Naive thymus-derived CD8-positive, alpha-beta T cell (primary cell): ENCODE results near the gene WNT5B. TPM values are rescaled to one million over a fixed set of nuclear protein-coding genes. Genes with fewer than 3 reads are reported as not detected.

Experiments used
- ATAC-seq, 2 donors: fragments of 150-1000 bp; cut with Tn5 transposase in 1 of 2; sonication (Bioruptor Pico), chemical (Tn5 transposase) in 1 of 2; 1 replicate in 1 of 2; 2 replicates in 1 of 2; pipeline ENCODE4 v1.10.0; 2021; ENCODE audit warnings: mild to moderate bottlenecking in 2 of 2, moderate library complexity in 2 of 2
- POLR2A ChIA-PET: fragments of 350-600 bp; sonication (Branson Sonifier 250); formaldehyde crosslinking; loops from one replicate; lab custom pipeline; 2021; ENCODE audit warnings: antibody characterized with exemption; lab: Charles Lee
- DNase-seq, 10 donors: peaks; one replicate each; pipeline versions ENCODE4 v3.0.0 to v3.0.0-alpha.2; 2020 to 2022
- H3K27ac Mint-ChIP-seq, 10 donors: one replicate each; pipeline ENCODE4 v1.8.0; 2020 to 2022; ENCODE audit warnings: mild to moderate bottlenecking in 10 of 10, mixed read lengths in 10 of 10, moderate library complexity in 4 of 10, inconsistent platforms in 1 of 10
- H3K27me3 Mint-ChIP-seq, 5 donors: one replicate each; pipeline ENCODE4 v1.8.0; 2021 to 2022; ENCODE audit warnings: mixed read lengths in 5 of 5
- H3K36me3 Mint-ChIP-seq, 3 donors: one replicate each; pipeline ENCODE4 v1.8.0; 2020 to 2022; ENCODE audit warnings: mixed read lengths in 3 of 3, mild to moderate bottlenecking in 2 of 3, inconsistent platforms in 1 of 3
- H3K4me1 Mint-ChIP-seq, 4 donors: one replicate each; pipeline ENCODE4 v1.8.0; 2021 to 2022; ENCODE audit warnings: mixed read lengths in 4 of 4
- H3K4me3 Mint-ChIP-seq, 10 donors: one replicate each; pipeline ENCODE4 v1.8.0; 2020 to 2022; ENCODE audit warnings: mild to moderate bottlenecking in 10 of 10, mixed read lengths in 10 of 10, moderate library complexity in 6 of 10, inconsistent platforms in 1 of 10
- H3K9me3 Mint-ChIP-seq, 9 donors: one replicate each; pipeline ENCODE4 v1.8.0; 2020 to 2022; ENCODE audit warnings: mixed read lengths in 9 of 9, mild to moderate bottlenecking in 3 of 9, inconsistent platforms in 1 of 9, moderate library complexity in 1 of 9
- polyA plus RNA-seq, 3 donors: library from polyadenylated mRNA; unstranded; fragments of 300-500 nt; fragmentation: Illumina TruSeq; gene quantifications; one replicate each; pipeline ENCODE4 v1.2.3, GENCODE V29; 2021
- total RNA-seq, 8 experiments: library from RNA in 2 of 8; stranded (reverse) in 2 of 8; gene quantifications; one replicate each; pipeline ENCODE4 v1.2.3 and lab custom pipeline; 2021 to 2026

The WNT5B gene
- not detected for total RNA-seq
- polyA plus RNA-seq: not detected
- total RNA-seq (lab: John Stamatoyannopoulos, UW): 0 to 0.26 (median 0) reads per million in 6 experiments

DNA sequence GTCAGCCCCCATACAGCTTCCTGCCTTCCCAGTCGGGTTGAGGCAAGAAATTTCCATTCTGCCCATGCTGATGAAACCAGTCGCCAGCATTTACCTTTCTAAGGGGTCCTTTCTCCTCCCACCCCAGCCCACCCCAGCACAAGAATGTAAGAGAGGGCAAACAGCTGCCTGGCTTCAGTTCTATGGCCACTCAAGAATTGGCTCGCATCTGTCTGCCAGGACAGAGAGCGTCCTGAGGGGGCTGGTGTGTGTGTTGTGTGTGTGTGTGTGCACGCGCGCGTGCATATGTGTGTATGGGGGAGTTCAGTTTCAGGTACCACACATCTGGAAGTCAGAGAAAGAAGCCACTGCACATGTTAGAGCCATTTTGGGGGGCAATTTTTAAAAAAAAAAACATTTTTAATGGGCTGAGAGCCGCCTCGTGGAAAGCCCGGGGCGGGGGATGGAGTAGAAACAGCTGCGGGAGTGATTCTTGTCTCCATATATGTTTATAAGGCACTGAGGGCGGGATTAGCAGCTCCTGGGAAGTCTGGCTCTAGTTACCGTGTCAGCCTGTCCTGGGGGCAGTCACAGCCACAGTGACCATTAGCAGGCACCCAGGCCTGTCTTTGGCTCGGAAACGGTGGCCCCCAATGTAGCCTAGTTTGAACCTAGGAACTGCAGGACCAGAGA, at the start of gene WNT5B:
TSS of gene WNT5B (plus strand) at position 566 of the 672 bp plus-strand sequence. CDS start 2,124 bp downstream, outside the sequence.
- H3K27ac Mint-ChIP-seq: peak within 1 kb of the TSS in 1 of 10 donors; percentile 79
- POLR2A ChIA-PET: interaction anchor here (0.7 kb wide), 1 partner anchor 1065 kb away, joined by 4 read pairs; no protein-coding TSS in a partner anchor
- H3K9me3 Mint-ChIP-seq: no peaks in the 10 kb centered on the region
- no peaks in the 10 kb centered on the region for H3K36me3 Mint-ChIP-seq
- H3K4me1 Mint-ChIP-seq: peaks cover 8 to 21% (median 19%) of the 10 kb centered on the region in 4 donors
- peaks cover 23 to 72% (median 39%) of the 10 kb centered on the region in 5 donors for H3K27me3 Mint-ChIP-seq
- no peak for ATAC-seq
- H3K4me3 Mint-ChIP-seq: peak within 1 kb of the TSS; percentile 43 to 84 (median 76)
- DNase-seq: no peak

DNA sequence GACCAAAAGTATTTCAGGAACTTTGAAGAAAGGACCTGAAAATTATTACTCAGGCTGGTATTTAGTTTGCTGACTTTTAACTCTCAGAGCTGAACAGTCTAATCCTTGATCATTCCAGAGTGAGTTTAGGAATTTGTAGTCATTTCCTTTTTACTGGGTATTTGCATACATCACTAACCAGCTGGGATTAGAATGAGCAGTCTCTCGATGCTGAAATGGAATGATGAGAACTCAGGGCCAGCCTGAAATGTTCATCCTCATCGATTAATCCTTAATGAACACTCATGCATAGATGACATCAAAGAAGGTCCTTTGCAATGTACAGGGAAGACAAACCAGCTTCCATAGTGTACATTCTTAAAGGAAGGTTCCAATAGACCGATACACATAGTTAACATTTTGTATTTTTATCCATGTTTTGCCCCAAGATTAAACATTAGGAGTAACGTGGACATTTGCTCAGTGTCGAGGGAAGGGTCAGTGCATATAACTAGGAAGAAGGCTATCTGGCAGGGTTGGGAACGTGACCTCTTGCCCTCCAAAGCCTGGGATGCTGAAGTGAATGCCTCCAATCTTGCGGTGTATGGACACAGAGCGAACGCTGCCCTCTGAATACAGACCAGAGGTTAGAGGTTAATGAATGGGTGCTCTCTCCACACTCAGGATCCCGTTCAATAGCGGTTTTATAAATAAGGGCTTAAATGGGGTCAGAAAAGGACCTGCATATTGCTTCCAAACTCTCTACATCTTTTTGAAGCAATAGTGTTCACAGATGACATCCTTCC, 49.2 kb upstream of the WNT5B start:
- Mint-ChIP-seq H3K4me3 (no peak overlapping the region), H3K36me3 (peaks cover 0 to 11% (median 0%) of the 10 kb centered on the region in 3 donors), H3K27ac (no peak overlapping the region), H3K9me3 (no peaks in the 10 kb centered on the region), H3K27me3 (no peaks in the 10 kb centered on the region), H3K4me1 (peaks cover 6 to 18% (median 12%) of the 10 kb centered on the region in 4 donors)
- no peak for ATAC-seq
- POLR2A ChIA-PET: interaction anchor here (0.9 kb wide), 1 partner anchor 22 kb away, joined by 3 read pairs; no protein-coding TSS in a partner anchor
- DNase-seq: no peak

DNA sequence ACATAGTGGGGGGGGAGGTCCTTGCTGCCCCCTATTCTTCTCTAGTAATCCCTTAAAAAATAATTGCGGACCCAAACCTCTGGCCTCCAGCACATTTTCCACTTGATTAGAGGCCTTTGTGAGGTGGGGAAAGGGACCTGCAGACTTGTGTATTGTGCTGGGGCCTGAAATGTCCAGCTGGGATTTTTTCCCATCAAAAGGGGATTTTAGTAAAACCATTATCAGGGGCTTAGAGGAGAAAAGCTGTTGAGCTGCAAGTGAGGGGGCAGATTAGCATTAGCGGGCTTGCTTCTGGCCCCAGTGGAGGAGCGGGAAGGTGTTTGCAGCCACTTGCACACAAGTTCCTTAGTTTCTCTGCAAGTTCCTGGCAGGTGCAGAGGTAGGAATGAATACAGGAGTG, 48.5 kb upstream of the WNT5B start:
- Mint-ChIP-seq H3K9me3 (no peaks in the 10 kb centered on the region), H3K4me3 (no peak overlapping the region), H3K36me3 (peaks cover 0 to 16% (median 0%) of the 10 kb centered on the region in 3 donors), H3K4me1 (peaks cover 6 to 14% (median 11%) of the 10 kb centered on the region in 4 donors), H3K27me3 (no peaks in the 10 kb centered on the region), H3K27ac (no peak overlapping the region)
- ATAC-seq (no peak), DNase-seq (no peak)
- POLR2A ChIA-PET: interaction anchor here (0.9 kb wide), 1 partner anchor 21 kb away, joined by 3 read pairs; no protein-coding TSS in a partner anchor

DNA sequence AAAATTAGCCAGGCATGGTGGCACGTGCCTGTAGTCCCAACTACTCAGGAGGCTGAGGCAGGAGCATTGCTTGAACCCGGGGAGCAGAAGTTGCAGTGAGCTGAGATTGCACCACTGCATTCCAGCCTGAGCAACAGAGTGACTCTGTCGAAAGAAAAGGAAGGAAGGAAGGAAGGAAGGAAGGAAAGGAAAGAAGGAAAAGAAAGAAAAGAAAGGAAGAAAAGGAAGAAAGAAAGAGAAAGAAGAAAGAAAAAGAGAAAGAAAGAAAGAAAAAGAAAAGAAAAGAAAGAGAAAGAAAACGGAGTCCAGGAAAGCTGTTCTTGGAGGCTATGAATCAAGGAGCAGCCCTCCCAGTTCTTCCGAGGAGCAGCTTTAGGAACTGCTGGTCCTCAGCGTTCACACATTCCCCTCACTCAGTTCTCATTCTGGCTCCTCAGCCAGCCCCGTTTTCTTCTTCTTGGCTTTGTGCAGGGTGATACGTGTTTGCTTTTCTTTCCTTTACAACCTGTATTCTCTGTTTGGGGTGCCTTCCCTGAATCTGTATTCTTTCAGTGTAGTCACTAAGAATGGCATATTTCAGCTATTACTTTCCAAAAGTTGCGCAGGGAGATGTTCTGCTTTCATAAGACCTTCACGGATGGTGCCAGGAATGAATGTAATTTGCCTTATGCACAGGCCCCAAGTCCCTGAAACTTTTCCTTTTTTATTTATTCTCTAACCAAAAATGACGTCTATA, 46.9 kb upstream of the WNT5B start:
- DNase-seq: no peak
- H3K9me3 Mint-ChIP-seq: no peaks in the 10 kb centered on the region
- no peak for ATAC-seq
- H3K36me3 Mint-ChIP-seq: peaks cover 0 to 26% (median 0%) of the 10 kb centered on the region in 3 donors
- no peaks in the 10 kb centered on the region for H3K27me3 Mint-ChIP-seq
- peaks cover 6 to 14% (median 12%) of the 10 kb centered on the region in 4 donors for H3K4me1 Mint-ChIP-seq
- peak overlapping the region in 1 of 10 donors; percentile 28 for H3K4me3 Mint-ChIP-seq
- peak overlapping the region in 3 of 10 donors; percentile 14 to 70 (median 59) for H3K27ac Mint-ChIP-seq
- POLR2A ChIA-PET: interaction anchor here (2.2 to 2.3 kb wide), 2 partner anchors 11 to 464 kb away, joined by 15 to 18 read pairs; no protein-coding TSS in a partner anchor

DNA sequence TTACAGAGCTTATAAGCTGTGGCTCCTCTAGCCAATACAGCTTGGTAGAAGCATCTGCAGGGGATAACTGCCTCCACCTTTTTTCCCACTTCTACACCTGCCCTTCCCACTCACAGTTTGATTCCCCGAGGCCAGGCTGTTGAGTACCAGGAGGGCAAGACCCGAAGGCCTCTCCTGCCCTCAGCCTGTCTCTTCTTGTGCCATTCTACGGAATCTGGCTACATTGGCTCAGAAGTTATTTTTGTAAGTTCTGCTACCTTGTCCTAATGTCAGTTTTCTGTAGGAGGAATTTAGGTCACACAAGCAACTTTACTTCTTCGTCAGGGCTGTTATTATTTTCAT, 46.4 kb upstream of the WNT5B start:
- no peak overlapping the region for H3K27ac Mint-ChIP-seq
- POLR2A ChIA-PET: interaction anchor here (0.5 to 2.3 kb wide), 4 partner anchors 11 to 633 kb away, joined by 3 to 18 read pairs (median 9); no protein-coding TSS in a partner anchor
- ATAC-seq: no peak
- H3K27me3 Mint-ChIP-seq: no peaks in the 10 kb centered on the region
- no peak overlapping the region for H3K4me3 Mint-ChIP-seq
- no peak for DNase-seq
- peaks cover 8 to 19% (median 18%) of the 10 kb centered on the region in 4 donors for H3K4me1 Mint-ChIP-seq
- H3K36me3 Mint-ChIP-seq: peaks cover 0 to 31% (median 0%) of the 10 kb centered on the region in 3 donors
- H3K9me3 Mint-ChIP-seq: no peaks in the 10 kb centered on the region

DNA sequence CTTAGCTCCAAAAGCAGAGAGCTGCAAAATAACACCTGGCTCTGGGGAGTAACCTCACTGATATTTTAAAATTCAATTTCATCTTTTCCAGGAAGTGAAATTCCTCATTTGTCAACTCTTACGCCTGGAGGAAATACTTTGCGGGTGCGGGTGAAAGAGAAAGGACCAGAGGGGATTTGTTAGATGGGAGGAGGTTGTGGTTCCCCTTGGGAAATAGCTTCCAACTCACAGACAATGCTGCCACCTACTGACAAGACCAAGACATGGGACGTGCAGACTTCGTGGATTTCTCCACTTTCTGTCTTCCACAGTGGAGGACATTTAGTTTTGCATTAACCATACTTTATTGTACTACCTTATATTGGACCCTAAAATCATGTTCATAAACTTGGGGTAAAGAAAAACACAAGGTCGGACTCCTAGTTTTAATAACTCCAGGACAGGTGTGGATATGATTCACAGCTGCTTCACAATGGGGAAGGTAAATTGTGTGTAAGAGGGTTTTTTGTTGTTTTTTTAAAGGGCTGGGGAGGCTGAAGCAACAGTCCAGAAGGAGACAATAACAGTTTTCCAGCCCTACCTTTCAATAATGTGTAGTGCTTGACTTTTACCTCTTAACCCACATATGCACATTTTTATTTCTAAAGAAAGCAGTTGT, 45.5 kb upstream of the WNT5B start:
- H3K27ac Mint-ChIP-seq: peak overlapping the region in 7 of 10 donors; percentile 10 to 69 (median 53)
- ATAC-seq: peak; percentile 65 to 69
- H3K4me1 Mint-ChIP-seq: peaks cover 13 to 27% (median 26%) of the 10 kb centered on the region in 4 donors
- H3K4me3 Mint-ChIP-seq: peak overlapping the region in 6 of 10 donors; percentile 3 to 55 (median 12)
- no peaks in the 10 kb centered on the region for H3K27me3 Mint-ChIP-seq
- DNase-seq: peak; percentile 24 to 84 (median 64)
- H3K36me3 Mint-ChIP-seq: peaks cover 0 to 32% (median 0%) of the 10 kb centered on the region in 3 donors
- POLR2A ChIA-PET: interaction anchor here (0.7 to 2.3 kb wide), 4 partner anchors 10 to 592 kb away, joined by 3 to 18 read pairs (median 9); partner anchors contain the start of gene ERC1
- H3K9me3 Mint-ChIP-seq: no peaks in the 10 kb centered on the region

DNA sequence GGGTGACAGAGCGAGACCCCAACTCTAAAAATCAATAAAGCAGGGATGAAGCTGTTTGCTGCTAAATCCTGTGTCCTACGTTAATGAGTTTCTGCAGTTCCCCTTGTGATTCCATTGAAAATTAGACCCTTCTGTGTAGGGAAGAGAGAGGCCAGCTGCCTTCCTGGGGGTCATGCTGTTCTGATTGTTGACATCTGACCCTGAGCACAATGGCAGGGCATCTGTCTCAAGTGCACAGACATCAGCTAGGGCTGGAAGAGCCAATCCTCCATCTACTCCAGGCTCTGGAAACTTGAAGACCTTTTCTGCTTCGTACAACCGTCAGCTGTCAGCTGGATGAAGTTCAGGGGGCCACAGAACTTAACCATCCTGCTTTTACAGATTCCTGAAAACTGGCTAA, 44.7 kb upstream of the WNT5B start:
- H3K4me3 Mint-ChIP-seq: no peak overlapping the region
- H3K27ac Mint-ChIP-seq: peak overlapping the region in 2 of 10 donors; percentile 68 to 75
- H3K36me3 Mint-ChIP-seq: peaks cover 0 to 36% (median 0%) of the 10 kb centered on the region in 3 donors
- DNase-seq (no peak), ATAC-seq (no peak)
- no peaks in the 10 kb centered on the region for H3K27me3 Mint-ChIP-seq
- POLR2A ChIA-PET: interaction anchor here (1.1 to 2.3 kb wide), 3 partner anchors 9 to 593 kb away, joined by 3 to 18 read pairs (median 15); partner anchors contain the start of gene ERC1
- no peaks in the 10 kb centered on the region for H3K9me3 Mint-ChIP-seq
- H3K4me1 Mint-ChIP-seq: peaks cover 17 to 33% (median 32%) of the 10 kb centered on the region in 4 donors

DNA sequence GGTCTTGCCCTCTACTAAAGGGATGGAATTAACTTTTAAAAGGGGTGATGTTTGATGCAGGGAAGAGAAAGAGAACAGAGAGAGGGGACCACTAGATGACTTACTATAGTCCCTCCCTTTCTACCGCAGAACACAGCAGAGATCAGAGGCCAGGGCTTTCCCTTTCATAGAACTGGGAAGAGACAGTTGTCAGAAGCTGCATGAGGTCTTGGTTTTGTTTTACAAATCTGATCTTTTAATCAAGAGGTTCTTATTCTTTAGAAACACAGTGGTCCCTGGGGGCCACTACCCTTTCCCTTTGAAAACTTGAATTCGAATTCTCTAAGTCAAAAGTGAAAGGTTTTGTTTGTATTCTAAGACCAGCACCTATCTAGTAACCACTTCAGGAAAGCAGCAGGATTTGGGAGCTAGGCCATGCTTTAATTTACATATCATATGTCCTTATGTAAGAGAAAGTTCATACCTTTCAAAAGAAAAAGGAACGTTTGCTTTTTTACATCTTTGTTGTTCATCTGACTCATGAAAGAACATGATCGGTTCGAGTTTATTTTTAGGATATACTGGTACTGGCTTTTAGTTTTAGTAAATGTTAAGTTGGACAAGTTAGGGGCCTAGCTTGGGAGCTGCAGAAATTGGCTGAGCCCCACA, 41.0 kb upstream of the WNT5B start:
- Mint-ChIP-seq H3K36me3 (peaks cover 0 to 37% (median 0%) of the 10 kb centered on the region in 3 donors), H3K4me1 (peaks cover 36 to 65% (median 62%) of the 10 kb centered on the region in 4 donors), H3K27ac (peak overlapping the region; percentile 25 to 91 (median 76)), H3K9me3 (no peaks in the 10 kb centered on the region), H3K4me3 (peak overlapping the region in 8 of 10 donors; percentile 9 to 66 (median 51)), H3K27me3 (no peaks in the 10 kb centered on the region)
- ATAC-seq (peak; percentile 52 to 72), DNase-seq (peak in 7 of 10 donors; percentile 10 to 49 (median 26))
- POLR2A ChIA-PET: interaction anchor here (1.6 to 2.4 kb wide), 2 partner anchors 11 to 14 kb away, joined by 3 to 10 read pairs; no protein-coding TSS in a partner anchor

DNA sequence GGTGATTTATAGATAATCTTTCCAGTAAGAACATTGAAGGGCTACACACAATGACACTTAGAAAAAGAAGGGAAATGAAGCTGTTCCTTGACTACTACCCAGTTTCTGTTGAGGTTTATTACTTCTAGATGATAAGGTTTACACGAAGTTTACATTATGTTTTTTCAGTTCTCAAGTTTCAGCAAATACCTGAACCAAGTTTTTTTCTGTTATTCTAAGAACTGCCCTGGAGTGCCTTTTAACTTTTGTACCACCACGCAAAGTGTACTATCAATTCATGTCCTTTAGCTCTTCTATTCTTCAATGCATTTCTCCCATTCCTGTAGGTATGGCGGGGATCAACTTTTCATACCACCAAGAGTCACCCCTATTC, 40.5 kb upstream of the WNT5B start:
- Mint-ChIP-seq H3K4me3 (peak overlapping the region in 9 of 10 donors; percentile 9 to 66 (median 48)), H3K9me3 (no peaks in the 10 kb centered on the region), H3K27ac (peak overlapping the region; percentile 25 to 91 (median 76)), H3K27me3 (no peaks in the 10 kb centered on the region), H3K36me3 (peaks cover 0 to 37% (median 0%) of the 10 kb centered on the region in 3 donors), H3K4me1 (peaks cover 33 to 63% (median 60%) of the 10 kb centered on the region in 4 donors)
- POLR2A ChIA-PET: interaction anchor here (1.6 to 2.4 kb wide), 2 partner anchors 11 to 13 kb away, joined by 3 to 10 read pairs; no protein-coding TSS in a partner anchor
- no peak for ATAC-seq
- no peak for DNase-seq

DNA sequence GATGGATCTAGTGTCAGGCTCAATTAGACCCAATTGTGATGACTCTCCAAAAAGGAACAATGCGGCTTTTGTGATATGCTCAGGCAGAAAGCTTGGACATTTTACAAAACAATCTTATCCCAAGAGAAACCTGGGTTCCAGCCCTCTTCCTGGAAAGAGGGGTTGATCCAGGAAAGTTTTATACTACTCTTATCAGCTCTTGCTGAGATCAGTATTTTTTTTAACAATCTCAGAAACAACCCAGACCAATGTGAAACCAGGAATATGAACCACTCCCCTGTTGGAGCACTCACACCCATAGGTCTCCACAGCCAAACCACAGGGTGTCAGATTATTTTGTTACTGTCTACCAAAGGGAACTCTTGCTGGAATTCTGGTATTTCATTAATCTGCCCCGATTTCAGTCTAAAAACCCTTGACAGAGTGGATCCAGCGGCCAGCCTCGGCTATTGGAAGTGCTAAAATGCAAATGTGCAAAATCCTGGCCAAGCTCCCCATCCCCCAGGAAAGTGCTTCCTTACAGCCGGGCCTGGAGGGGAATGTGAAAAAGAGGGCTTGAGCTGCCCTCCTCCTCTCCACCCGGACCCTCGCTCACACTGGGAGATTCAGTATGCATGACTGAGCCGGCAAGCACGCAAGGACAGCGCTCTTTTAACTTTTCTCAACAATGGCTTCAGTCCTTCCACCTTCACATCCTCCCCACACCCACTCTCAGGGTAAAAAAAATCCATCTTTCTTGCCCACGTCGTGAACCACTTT, 38.6 kb upstream of the WNT5B start:
- Mint-ChIP-seq H3K4me1 (peaks cover 38 to 69% (median 64%) of the 10 kb centered on the region in 4 donors), H3K9me3 (no peaks in the 10 kb centered on the region), H3K4me3 (peak overlapping the region; percentile 75 to 97 (median 88)), H3K36me3 (peaks cover 0 to 33% (median 0%) of the 10 kb centered on the region in 3 donors), H3K27ac (peak overlapping the region; percentile 3 to 89 (median 79)), H3K27me3 (no peaks in the 10 kb centered on the region)
- no peak for DNase-seq
- ATAC-seq: no peak
- POLR2A ChIA-PET: interaction anchor here (0.6 to 1.7 kb wide), 2 partner anchors 11 to 131 kb away, joined by 4 to 5 read pairs; no protein-coding TSS in a partner anchor
